Gastrocnemius medialis (tissue), 4 donors: ENCODE data around the gene ARMH2.
"Not testable (repeated sequence)": the region's sequence is repeated elsewhere in the genome, so short reads cannot be mapped to it uniquely, and the experiment has no call there.

ENCODE experiments used
- POLR2A ChIP-seq, 2 donors: fragments of 450-650 bp; IDR thresholded peaks; one replicate each; pipeline ENCODE4 v1.6.1; 2017; ENCODE audit warnings: antibody characterized with exemption in 2 of 2, mild to moderate bottlenecking in 2 of 2, moderate library complexity in 2 of 2
- TF ChIP-seq, protein P1 (sequence below), 5 experiments: fragments of 450-650 bp in 3 of 5; fragments of 200-600 bp in 2 of 5; sonication (generic) in 2 of 5; IDR thresholded peaks in 4 of 5; conservative IDR thresholded peaks in 1 of 5; 1 replicate in 4 of 5; 2 replicates in 1 of 5; pipeline ENCODE4 v1.5.1; 2016 to 2019; ENCODE audit warnings: antibody characterized with exemption in 5 of 5, mild to moderate bottlenecking in 3 of 5, moderate library complexity in 3 of 5

GRCh38 chr6:24765968-24766367 is 32.7 kb downstream of the ARMH2 start:
- TF ChIP-seq POLR2A (IDR thresholded peaks at IDR 0.05): not testable (repeated sequence)
- TF ChIP-seq, protein P1, sequence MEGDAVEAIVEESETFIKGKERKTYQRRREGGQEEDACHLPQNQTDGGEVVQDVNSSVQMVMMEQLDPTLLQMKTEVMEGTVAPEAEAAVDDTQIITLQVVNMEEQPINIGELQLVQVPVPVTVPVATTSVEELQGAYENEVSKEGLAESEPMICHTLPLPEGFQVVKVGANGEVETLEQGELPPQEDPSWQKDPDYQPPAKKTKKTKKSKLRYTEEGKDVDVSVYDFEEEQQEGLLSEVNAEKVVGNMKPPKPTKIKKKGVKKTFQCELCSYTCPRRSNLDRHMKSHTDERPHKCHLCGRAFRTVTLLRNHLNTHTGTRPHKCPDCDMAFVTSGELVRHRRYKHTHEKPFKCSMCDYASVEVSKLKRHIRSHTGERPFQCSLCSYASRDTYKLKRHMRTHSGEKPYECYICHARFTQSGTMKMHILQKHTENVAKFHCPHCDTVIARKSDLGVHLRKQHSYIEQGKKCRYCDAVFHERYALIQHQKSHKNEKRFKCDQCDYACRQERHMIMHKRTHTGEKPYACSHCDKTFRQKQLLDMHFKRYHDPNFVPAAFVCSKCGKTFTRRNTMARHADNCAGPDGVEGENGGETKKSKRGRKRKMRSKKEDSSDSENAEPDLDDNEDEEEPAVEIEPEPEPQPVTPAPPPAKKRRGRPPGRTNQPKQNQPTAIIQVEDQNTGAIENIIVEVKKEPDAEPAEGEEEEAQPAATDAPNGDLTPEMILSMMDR (IDR thresholded peaks at IDR 0.05 in 4 of 5, conservative IDR thresholded peaks at IDR 0.05 in 1 of 5): not testable (repeated sequence)
